GM12891 (cell line): ENCODE measurements around the gene ZNF846.

Experiments
- POLR2A ChIP-seq: IDR thresholded peaks from 2 replicates; pipeline ENCODE4 v1.6.1; 2011; ENCODE audit warnings: low read depth, low read length, control low read depth
- TAF1 ChIP-seq: IDR thresholded peaks from 2 replicates; pipeline ENCODE4 v1.6.1; 2011; ENCODE audit warnings: low read depth, low read length, control low read depth

DNA sequence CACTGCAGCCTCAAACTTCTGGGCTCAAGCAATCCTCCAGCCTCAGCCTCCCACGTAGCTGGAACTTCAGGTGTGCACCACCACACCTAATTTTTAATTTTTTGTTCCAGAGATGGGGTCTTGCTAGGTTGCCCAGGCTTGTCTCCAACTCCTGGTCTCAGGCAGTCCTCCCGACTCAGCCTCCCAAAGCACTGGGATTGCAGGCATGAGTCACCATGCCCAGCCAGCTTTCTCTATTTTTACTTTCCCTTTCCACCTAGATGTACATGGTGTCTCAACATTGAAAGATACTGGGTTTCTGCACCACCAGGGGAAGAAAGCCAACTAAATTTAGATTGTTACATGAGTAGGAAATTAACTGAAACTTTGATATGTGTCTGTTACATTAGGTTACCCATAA is 13.8 kb upstream of the ZNF846 start:
- TF ChIP-seq POLR2A, result no peak
- TF ChIP-seq TAF1, result no peak
